ENCODE data around the gene IER3IP1.

DNA sequence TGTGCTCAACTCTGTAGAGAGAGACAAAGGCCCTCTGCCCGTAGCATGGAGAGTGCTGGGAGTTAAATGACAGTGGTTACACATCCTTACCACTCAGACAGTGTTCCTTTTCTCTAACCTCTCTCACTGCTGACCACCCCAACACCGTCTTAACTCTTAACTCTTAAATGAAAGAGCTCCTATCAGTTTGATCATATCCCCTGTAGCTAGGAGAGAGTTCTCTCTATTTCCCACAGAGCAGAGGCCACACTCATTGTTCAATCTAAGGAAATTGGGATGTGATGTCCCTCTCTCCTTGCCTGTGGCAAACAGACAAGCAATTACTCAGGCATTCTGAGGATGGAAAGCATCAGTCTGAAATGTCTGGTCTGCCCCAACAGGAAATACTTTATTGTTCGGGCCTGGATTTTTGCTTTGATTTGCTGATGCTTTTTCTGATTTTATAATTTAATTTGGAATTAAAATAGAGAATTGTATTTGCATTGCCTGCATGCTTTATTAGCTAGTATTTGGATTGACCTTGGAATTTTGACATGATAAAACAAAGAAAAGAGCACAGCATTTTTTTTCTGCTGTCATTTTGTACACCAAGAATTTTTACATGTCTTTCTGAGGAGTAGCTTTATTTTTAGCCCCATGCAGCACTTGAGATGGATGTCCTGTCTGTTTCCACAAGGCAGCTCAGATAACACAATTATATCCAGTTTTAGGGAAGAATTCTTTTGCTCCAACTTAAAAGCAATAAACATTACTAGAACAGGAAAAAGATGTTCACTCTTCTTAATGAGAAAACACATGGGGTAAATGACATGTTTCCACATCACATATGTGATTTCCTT is 27.7 kb upstream of the IER3IP1 start:
- TF ChIP-seq, protein P1, sequence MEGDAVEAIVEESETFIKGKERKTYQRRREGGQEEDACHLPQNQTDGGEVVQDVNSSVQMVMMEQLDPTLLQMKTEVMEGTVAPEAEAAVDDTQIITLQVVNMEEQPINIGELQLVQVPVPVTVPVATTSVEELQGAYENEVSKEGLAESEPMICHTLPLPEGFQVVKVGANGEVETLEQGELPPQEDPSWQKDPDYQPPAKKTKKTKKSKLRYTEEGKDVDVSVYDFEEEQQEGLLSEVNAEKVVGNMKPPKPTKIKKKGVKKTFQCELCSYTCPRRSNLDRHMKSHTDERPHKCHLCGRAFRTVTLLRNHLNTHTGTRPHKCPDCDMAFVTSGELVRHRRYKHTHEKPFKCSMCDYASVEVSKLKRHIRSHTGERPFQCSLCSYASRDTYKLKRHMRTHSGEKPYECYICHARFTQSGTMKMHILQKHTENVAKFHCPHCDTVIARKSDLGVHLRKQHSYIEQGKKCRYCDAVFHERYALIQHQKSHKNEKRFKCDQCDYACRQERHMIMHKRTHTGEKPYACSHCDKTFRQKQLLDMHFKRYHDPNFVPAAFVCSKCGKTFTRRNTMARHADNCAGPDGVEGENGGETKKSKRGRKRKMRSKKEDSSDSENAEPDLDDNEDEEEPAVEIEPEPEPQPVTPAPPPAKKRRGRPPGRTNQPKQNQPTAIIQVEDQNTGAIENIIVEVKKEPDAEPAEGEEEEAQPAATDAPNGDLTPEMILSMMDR (IDR thresholded peaks at IDR 0.05 in 8 of 11, conservative IDR thresholded peaks at IDR 0.05 in 3 of 11): no peak
- no peak for TF ChIP-seq POLR2A (IDR thresholded peaks at IDR 0.05)

Data from spleen (tissue), 7 donors.